HG03342 (cell line): ENCODE data around the gene BICD2.
"Not testable (repeated sequence)": the region's sequence is repeated elsewhere in the genome, so short reads cannot be mapped to it uniquely, and the experiment has no call there.

Experiments
- ATAC-seq: cut with Tn5 transposase; IDR thresholded peaks from one replicate; pipeline ENCODE4 v1.9.1; 2021; ENCODE audit warnings: mild to moderate bottlenecking, moderate library complexity; ENCODE audit not compliant: unreplicated experiment

The BICD2 gene

DNA sequence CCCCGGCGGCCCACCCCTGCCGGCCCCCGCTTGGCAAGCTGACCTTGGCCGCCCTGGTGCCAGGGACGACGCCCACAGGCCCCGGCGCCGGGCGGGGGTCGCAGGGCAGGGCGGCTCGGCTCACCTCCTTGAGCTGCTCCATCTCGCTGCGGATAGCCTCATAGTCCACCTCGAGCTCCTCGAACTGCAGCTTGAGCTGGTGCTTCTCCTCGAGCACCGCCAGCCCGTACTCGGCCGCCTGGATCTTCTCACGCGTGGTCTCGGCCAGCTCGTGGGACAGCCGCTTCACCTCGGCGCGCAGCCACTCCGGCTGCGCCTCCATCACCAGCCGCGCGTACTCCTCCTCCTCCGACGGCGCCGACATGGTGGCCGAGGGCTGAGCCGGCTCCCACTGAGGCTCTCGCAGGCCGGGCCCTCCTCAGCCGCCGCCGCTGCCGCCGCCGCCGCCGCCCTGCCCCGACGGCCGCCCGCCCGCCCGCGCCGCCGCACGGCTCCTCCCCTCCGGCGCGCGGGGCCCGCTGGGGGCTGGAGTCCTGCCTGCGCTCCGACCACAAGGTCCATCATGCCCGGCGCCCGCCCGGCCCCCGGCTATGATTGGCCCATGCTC lies at the start of gene BICD2:
Gene BICD2 (minus strand): TSS at position 453 of the 607 bp plus-strand sequence. CDS start 89 bp downstream, at position 364.
- ATAC-seq, result peak; percentile 95

DNA sequence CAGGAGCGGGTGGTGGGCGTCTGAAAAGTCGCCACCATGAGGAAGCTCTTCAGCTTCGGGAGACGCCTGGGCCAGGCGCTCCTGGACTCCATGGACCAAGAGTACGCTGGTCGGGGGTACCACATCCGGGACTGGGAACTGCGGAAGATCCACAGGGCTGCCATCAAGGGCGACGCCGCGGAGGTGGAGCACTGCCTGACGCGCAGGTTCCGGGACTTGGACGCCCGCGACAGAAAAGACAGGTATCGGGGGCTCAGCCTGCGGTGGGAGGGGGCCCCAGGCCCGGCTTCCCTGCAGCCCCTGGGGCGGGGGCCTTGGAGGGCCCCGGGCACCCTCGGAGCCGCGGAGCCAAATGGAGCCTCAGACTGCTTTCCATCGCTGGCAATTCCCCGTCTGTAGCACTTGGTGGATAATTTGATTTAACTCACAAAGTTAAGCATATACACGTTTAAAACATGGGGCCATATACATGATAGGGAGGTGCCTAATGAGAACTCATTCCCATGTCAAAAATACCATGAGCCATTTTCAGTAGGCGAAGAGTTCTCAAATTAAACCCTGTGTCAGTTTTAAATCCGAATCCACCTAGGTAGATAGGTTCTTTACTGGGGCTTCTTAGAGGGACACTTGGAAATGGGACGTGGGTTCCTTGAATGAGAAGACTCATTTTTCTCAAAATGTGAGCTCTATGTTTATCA lies 45.1 kb upstream of the BICD2 start:
- ATAC-seq, result not testable (repeated sequence)

DNA sequence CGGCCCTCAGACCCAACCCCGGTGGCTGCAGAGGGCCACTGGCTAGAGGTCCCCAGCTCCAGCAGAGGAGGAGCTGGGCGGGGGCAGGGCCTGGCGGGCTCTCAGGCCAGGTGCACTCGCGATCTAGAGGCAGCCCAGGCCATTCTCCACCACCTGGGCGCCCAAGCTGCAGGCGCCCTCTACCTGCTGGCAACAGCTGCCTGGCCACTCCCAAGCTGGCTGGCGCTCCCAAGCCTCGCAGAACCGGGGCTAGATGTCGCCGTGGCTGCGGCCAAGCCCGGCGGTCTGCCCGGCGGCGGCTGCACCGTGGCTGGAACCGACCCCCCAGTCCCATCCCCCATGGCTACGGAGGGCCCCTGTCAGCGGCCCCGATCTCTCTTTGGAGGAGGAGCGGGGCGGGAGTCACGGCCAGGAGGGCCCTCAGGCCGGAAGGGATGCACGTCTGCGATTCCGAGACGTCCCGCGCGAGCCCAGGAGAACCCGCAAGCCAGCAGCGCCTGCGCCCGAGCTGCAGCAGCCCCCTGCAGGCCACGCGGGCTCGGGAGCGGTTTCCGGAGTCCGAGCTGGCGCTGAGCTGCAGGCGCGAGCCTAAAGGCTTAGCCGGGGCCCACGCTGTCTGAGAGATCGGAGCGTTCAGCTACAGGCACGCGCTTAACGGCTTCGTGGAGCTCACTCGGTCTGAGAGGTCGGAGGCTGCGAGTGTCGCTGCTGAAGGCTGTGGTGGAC lies 44.3 kb upstream of the BICD2 start:
- no peak for ATAC-seq

DNA sequence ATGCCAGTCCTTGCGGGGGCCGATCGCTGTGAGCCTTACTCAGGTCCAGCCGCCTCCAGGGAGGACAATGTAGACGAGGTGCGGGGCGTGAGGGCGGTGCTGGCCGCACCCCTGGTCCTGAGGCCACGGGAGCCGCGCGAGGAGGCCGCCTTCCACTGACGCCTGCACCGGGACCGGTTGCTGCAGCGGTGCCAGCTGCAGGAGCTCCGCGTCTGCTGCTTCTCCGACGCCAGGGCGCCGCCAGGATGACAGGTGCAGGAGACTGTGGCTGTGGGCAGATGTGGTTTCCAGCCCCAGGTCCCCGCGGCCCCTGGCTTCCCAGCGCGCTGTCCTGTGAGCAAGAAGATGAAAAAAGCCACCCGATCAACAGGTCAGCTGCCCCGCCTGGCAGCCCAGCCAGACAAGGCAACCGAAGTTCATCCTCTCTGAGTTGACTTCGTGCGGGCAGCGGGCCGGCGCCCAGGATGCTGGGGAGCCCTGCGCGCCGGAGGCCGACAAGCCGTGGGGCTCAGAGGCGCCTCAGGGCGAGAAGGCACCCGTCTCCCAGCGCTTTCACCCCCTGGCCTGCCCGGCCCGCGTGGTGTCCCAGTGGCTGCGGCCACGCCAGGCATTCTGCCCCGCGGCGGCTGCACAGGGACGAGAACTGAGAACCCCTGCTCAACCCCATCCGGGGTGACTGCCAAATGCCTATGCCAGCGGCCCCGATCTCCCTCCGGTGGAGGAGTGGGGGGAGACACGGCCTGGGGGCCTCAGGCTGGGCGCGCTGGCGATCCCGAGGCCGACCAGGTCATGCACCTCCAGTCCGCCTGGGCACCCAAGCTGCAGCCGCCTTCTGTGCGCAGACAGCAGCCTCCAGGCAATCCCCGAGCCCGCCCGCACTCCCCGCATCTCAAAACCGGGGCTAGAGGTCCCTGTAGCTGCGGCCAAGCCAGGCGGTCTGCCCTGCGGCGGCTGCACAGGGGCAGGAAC lies 43.4 kb upstream of the BICD2 start:
- no peak for ATAC-seq

DNA sequence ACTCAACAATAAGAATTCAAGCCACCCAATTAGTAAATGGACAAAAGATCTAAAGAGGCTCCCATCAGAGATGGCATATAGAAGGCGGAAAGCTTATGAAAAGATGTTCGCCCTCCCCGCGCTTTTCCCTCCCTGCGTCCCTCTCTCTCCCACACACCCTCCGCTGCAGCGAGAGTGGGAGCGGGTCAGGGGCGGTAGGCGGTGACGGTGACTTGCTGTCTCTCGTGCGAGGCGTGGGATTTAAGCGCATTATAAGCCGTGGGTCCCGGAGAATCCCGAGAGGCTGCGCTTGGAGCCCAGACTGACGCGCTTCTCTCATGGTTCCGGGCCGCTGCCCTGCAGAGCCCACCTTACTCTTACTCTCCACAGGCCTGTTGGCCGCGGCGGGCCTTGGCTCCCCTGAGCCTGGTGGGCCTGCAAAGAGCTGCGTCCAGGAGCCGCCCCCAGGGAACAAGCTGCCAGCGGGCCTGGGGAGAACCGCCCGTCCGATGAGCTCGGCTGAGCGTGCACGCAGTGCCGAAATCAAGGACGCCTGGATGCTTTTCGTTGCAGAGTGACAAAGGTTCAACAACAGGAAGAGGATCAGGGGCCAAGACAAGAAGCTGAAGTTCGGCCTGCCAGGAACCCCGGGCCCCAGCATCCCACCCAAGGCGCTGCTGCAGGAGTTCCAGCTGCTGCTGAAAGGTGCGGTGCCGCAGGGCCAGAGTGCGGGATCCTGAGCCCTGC lies 42.6 kb upstream of the BICD2 start:
- ATAC-seq, result no peak

DNA sequence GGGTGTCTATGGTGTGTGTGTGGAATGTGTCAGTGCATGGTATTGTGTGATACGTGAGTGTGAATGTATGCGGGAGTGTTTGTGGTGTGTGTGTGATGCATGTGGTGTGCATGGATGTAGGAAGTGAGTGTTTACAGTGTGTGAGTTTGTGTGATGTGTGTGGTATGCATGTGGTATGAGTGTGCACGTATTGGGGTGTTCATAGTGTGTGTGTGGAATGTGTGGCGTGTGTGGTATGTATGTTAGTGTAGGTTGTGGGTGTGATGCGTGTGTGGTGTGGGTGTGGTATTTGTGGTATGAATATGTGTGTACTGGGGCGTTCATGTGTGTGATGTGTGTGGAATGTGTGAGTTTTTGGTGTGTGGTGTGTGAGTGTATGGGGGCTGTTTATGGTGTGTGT lies 40.1 kb upstream of the BICD2 start:
- no peak for ATAC-seq

DNA sequence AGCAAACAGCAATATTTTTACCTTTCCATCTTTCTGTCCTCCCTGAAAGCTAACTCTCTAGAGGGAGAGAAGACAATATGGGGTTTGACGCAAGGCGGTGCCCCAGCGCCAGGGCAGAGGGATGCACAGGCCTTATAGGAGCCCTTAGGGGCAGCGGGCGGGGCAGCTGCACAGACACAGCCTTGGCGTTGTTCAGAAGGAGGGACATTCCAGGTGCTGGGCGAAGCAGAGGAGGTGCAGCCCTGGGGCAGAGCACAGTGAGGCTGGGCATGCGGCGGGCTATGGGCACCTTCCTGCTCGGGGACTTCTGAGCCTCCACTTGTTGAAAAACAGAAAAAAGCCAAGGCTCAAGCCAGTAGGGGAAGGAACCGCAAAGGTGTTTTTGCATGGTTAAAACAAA lies 33.7 kb upstream of the BICD2 start:
- no peak for ATAC-seq

DNA sequence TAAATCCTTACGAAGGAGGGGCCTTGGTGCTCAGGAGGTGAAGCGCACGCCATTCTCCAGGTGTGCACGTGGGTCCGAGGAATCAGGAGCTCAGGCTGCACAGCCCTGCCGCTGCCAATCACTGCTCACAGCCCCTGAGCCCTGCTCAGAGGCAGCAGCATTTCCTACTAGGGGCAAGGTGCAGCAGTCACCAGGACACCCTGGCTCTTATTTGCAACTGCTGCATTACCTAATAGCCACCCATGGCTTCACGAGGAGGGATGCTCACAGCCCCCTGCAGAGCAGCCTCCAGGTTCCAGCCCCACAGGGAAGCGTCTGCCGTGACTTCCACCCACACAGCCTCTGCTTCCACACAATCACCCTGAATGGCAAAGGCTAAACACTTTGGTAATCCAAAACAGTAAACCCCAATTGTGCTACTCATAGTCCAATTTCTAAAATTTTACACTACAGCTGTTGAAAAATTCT lies 31.7 kb upstream of the BICD2 start:
- not testable (repeated sequence) for ATAC-seq

GRCh38 chr9:92795598-92796336 lies 31.1 kb upstream of the BICD2 start:
- ATAC-seq, result no peak

GRCh38 chr9:92795000-92795399 lies 30.4 kb upstream of the BICD2 start:
- ATAC-seq, result no peak

- no peak for ATAC-seq
These were observed 29.8 kb upstream of the BICD2 start for GRCh38 chr9:92794426-92794825.

- peak; percentile 64 for ATAC-seq
These were observed 26.2 kb upstream of the BICD2 start for GRCh38 chr9:92790542-92791527.

DNA sequence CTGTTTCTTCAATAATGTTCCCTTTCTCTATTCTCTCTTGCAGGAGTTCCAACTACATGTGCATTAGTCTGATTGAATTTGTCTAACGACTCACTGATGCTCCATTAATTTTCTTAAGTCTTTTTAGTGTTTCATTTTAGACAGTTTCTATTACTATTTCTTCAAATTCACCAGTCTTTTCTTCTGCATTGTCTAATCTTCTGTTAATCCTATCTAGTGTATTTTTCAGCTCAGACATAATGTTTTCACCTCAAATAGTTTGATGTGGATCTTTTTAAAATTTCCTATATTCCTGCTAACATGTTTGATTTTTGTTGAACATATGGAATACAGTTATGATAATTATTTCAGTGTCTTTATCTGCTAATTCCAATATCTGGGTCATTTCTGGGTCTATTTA lies 21.7 kb upstream of the BICD2 start:
- ATAC-seq, result no peak

DNA sequence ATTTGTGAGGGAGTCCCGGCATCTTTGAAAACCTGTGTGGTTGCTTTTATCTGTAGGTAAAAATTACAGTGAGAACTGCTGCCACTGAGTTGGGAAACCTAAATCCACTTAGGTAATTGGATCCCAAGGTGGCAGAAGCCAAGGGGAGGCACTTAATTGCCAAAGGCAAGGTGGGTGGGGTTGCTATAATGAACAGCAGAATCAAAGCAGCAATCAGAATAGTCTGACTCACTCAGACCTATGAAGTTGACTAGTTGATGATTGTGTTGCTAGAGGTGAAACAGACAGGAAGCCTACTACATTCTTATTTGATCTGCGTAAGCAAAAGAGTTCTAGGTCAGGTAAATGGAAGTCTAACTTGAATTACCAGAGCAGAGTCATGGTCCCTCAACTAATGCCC lies 17.3 kb upstream of the BICD2 start:
- no peak for ATAC-seq

GRCh38 chr9:92780206-92780605 lies 15.6 kb upstream of the BICD2 start:
- ATAC-seq, result no peak

DNA sequence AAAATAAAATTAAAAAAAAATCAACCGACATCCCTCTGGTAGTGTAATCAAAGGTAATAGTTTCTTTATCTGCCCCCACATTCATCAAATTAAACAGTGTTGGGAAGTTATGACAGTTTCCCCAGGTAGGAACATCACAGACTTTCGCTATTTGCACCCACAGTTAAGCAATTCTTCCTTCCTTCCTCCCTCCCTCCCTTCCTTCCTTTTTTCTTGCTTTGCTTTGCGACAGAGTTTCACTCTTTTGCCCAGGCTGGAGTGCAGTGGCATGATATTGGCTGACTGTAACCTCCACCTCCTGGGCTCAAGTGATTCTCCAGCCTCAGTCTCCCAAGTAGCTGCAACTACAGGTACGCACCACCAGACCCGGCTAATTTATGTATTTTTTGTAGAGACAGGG lies 10.8 kb upstream of the BICD2 start:
- no peak for ATAC-seq

DNA sequence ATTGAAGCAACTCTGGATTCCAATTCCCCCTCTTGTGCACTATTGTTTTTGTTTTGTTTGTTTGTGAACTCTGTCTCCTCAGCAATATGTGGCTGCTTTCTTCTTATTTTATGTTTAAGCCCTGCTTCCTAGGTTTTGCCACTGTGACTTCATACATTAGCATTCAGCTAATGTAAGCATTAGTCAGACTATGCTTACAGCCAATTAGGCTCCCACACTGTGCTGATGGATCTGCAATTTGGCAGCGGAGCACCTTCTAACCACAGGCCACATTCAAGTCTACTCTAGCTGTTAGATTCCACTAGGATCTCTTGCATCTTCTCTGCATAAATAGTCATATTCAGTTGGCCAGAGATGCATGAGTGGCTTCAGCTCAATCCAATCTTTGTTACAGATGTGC lies 9.6 kb upstream of the BICD2 start:
- ATAC-seq, result no peak

DNA sequence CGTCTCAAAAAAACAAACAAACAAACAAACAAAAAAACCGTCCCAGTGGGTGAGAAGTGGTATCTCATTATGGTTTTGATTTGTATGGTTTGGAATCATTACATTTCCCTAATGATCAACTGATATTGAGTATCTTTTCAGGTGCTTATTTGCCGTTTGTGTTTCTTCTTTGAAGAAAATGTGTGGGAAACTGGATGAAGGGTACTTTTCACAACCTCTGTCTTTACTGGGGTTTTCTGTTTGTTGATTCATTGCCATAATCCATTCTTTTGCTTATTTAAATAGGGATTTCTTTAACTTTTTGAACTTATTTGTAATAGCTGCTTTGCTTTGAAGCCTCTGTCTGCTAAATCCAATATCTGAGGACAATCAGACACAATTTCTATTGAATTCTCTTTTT lies 9.2 kb upstream of the BICD2 start:
- ATAC-seq, result no peak
